OCI-LY7 (cell line): ENCODE results near the gene UVRAG. TPM values are rescaled to one million over a fixed set of nuclear protein-coding genes. Genes with fewer than 3 reads are reported as not detected.

Experiments
- BruUV-seq: library from RNA; stranded (reverse); fragments of 400-500 nt; replicated peaks from 2 replicates; lab custom pipeline; 2021; lab: Mats Ljungman, UMichigan
- CTCF ChIA-PET: fragments of 300-600 bp; sonication (Branson Sonifier 250); formaldehyde crosslinking; loops from one replicate; lab custom pipeline; 2022; ENCODE audit warnings: antibody characterized with exemption; ENCODE audit not compliant: unreplicated experiment; lab: Charles Lee
- POLR2A ChIA-PET: fragments of 300-600 bp; sonication (Branson Sonifier 250); formaldehyde crosslinking; loops from one replicate; lab custom pipeline; 2022; ENCODE audit warnings: antibody characterized with exemption; lab: Charles Lee
- DNase-seq: peaks from one replicate; pipeline ENCODE4 v3.0.0-alpha.2; 2015; ENCODE audit warnings: low spot score
- H2AFZ ChIP-seq: fragments of 200-600 bp; sonication (generic), shearing (Covaris generic); 2 replicates; pipeline ENCODE4 v1.6.1; 2014; ENCODE audit warnings: mild to moderate bottlenecking, antibody characterized with exemption, low read length, moderate library complexity
- H3K27ac ChIP-seq: fragments of 200-600 bp; sonication (generic); 2 replicates; pipeline ENCODE4 v1.5.1; 2014; ENCODE audit warnings: mixed run types, low read depth, mild to moderate bottlenecking, moderate library complexity, low read length, inconsistent platforms; ENCODE audit not compliant: poor library complexity, severe bottlenecking
- H3K36me3 ChIP-seq: fragments of 200-600 bp; sonication (generic); 2 replicates; pipeline ENCODE4 v1.6.1; 2014; ENCODE audit warnings: mild to moderate bottlenecking, antibody characterized with exemption, low read length, moderate library complexity, mixed read lengths; ENCODE audit not compliant: insufficient read depth
- H3K4me1 ChIP-seq: fragments of 200-600 bp; sonication (generic); 2 replicates; pipeline ENCODE4 v1.5.1; 2014; ENCODE audit warnings: mild to moderate bottlenecking, low read length; ENCODE audit not compliant: insufficient read depth, poor library complexity, severe bottlenecking
- H3K4me2 ChIP-seq: fragments of 200-600 bp; sonication (generic); 2 replicates; pipeline ENCODE4 v1.6.1; 2014; ENCODE audit warnings: mild to moderate bottlenecking, low read length
- H3K4me3 ChIP-seq: fragments of 200-600 bp; sonication (generic); 2 replicates; pipeline ENCODE4 v1.5.1; 2014; ENCODE audit warnings: mild to moderate bottlenecking, low read depth, low read length; ENCODE audit not compliant: poor library complexity, severe bottlenecking
- H3K79me2 ChIP-seq: fragments of 200-600 bp; sonication (generic); 2 replicates; pipeline ENCODE4 v1.6.1; 2016; ENCODE audit warnings: low read depth, mild to moderate bottlenecking, low read length, moderate library complexity, mixed read lengths; ENCODE audit not compliant: insufficient read depth
- H3K9me2 ChIP-seq: fragments of 200-600 bp; sonication (generic); 2 replicates; pipeline ENCODE4 v1.6.1; 2016; ENCODE audit warnings: mild to moderate bottlenecking, low read length, mixed read lengths; ENCODE audit not compliant: insufficient read depth
- H3K9me3 ChIP-seq: fragments of 200-600 bp; sonication (generic); 2 replicates; pipeline ENCODE4 v1.6.1; 2014; ENCODE audit warnings: mild to moderate bottlenecking, mixed run types, low read length, mixed read lengths
- H4K20me1 ChIP-seq: fragments of 200-600 bp; sonication (generic); 2 replicates; pipeline ENCODE4 v1.6.1; 2014; ENCODE audit warnings: mild to moderate bottlenecking, antibody characterized with exemption, low read length, moderate library complexity, mixed read lengths; ENCODE audit not compliant: insufficient read depth
- EZH2phosphoT487 ChIP-seq: fragments of 200-600 bp; sonication (generic); IDR thresholded peaks from 2 replicates; pipeline ENCODE4 v1.6.1; 2018; ENCODE audit warnings: low read depth, borderline replicate concordance, mild to moderate bottlenecking, mixed run types, antibody characterized with exemption, low read length, moderate library complexity, mixed read lengths
- intact Hi-C: fragments of 100-400 bp; cut with micrococcal nuclease; formaldehyde crosslinking; loops from one replicate; pipeline ENCODE4 v1.10.0; 2022; ENCODE audit not compliant: unreplicated experiment
- total RNA-seq, 2 experiments: library from RNA; depleted of rRNA in 1 of 2; stranded (reverse); fragments of >200 nt in 1 of 2; shearing (Covaris generic) in 1 of 2; gene quantifications; 2 replicates each; pipeline ENCODE4 v1.2.3, GENCODE V29; 2014 to 2022
- TF ChIP-seq, protein P1 (sequence below): fragments of 200-600 bp; sonication (generic); conservative IDR thresholded peaks from 2 replicates; pipeline ENCODE4 v1.5.1; 2014; ENCODE audit warnings: mild to moderate bottlenecking, antibody characterized with exemption, low read length, moderate library complexity, mixed read lengths

UVRAG gene
- total RNA-seq, 2 experiments from 2014 or later: 43.7 to 73.3 TPM

GRCh38 chr11:75781296-75781695, 33.7 kb upstream of the UVRAG start:
- peaks cover 5% of the 10 kb centered on the region for H3K4me1 ChIP-seq
- TF ChIP-seq EZH2phosphoT487: no peak
- TF ChIP-seq, protein P1, sequence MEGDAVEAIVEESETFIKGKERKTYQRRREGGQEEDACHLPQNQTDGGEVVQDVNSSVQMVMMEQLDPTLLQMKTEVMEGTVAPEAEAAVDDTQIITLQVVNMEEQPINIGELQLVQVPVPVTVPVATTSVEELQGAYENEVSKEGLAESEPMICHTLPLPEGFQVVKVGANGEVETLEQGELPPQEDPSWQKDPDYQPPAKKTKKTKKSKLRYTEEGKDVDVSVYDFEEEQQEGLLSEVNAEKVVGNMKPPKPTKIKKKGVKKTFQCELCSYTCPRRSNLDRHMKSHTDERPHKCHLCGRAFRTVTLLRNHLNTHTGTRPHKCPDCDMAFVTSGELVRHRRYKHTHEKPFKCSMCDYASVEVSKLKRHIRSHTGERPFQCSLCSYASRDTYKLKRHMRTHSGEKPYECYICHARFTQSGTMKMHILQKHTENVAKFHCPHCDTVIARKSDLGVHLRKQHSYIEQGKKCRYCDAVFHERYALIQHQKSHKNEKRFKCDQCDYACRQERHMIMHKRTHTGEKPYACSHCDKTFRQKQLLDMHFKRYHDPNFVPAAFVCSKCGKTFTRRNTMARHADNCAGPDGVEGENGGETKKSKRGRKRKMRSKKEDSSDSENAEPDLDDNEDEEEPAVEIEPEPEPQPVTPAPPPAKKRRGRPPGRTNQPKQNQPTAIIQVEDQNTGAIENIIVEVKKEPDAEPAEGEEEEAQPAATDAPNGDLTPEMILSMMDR: no peak
- no peak overlapping the region for H2AFZ ChIP-seq
- DNase-seq: no peak
- H3K4me2 ChIP-seq: no peak overlapping the region
- no peaks in the 10 kb centered on the region for H3K79me2 ChIP-seq
- H3K9me2 ChIP-seq: no peaks in the 10 kb centered on the region
- H3K9me3 ChIP-seq: no peaks in the 10 kb centered on the region
- ChIA-PET POLR2A (interaction anchor here (1.4 kb wide), 1 partner anchor 33 kb away, joined by 3 read pairs; no protein-coding TSS in a partner anchor), CTCF (no interaction called here)
- intact Hi-C loops: no loop called here
- H4K20me1 ChIP-seq: no peaks in the 10 kb centered on the region
- H3K36me3 ChIP-seq: no peaks in the 10 kb centered on the region
- H3K4me3 ChIP-seq: no peak overlapping the region
- H3K27ac ChIP-seq: no peak overlapping the region
- BruUV-seq: no TSS peak

- Histone ChIP-seq H3K9me3 (no peaks in the 10 kb centered on the region), H4K20me1 (no peaks in the 10 kb centered on the region), H3K4me1 (peaks cover 5% of the 10 kb centered on the region), H3K9me2 (no peaks in the 10 kb centered on the region), H2AFZ (no peak overlapping the region), H3K27ac (no peak overlapping the region), H3K36me3 (no peaks in the 10 kb centered on the region), H3K4me2 (no peak overlapping the region), H3K4me3 (no peak overlapping the region), H3K79me2 (no peaks in the 10 kb centered on the region)
- TF ChIP-seq, protein P1: no peak
- TF ChIP-seq EZH2phosphoT487: no peak
- intact Hi-C loops: no loop called here
- DNase-seq: no peak
- BruUV-seq: no TSS peak
- CTCF ChIA-PET: no interaction called here
- POLR2A ChIA-PET: interaction anchor here (1.4 kb wide), 1 partner anchor 32 kb away, joined by 3 read pairs; no protein-coding TSS in a partner anchor
Observed at GRCh38 chr11:75781831-75782230, 33.2 kb upstream of the UVRAG start.

DNA sequence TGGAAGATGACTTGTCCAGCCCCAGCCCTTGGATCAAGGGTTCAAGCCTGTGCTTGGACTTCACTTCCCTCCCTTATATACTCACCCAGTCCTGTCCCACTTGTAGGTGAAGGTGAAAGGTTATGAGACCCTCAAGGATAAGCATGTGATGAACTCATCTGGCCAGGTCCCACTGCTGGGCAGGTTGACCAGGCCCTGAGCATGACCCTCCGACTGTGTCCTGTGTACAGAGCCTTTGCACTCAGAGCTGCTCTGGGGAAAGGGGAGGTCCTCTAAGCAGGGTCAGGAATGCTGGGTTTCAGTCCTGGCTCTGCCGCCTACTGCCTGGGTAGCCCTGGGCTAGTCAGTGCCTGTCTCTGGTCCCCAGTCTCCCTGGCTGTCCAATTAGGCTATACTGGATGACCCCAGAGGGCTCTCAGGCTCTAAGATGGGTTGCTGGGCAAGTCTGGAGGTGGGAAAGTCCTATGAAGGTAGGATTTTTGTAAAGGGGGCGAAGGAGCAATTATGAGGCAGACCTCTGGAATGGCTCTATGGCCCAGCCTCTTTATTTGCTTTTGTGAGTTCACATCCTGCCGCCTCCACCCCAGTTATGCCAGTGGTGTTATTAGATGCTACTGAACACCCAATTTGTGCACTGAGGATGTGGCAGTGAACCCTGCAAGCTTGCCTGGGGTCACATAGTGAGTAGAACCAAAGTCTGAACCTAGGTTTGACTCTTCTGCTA, 32.3 kb upstream of the UVRAG start:
- no peaks in the 10 kb centered on the region for H3K4me1 ChIP-seq
- H3K4me2 ChIP-seq: no peak overlapping the region
- POLR2A ChIA-PET: interaction anchor here (1.0 kb wide), 1 partner anchor 10 kb away, joined by 3 read pairs; no protein-coding TSS in a partner anchor
- no peaks in the 10 kb centered on the region for H3K9me3 ChIP-seq
- H3K4me3 ChIP-seq: no peak overlapping the region
- H3K27ac ChIP-seq: no peak overlapping the region
- TF ChIP-seq, protein P1: no peak
- TF ChIP-seq EZH2phosphoT487: no peak
- no peaks in the 10 kb centered on the region for H3K9me2 ChIP-seq
- CTCF ChIA-PET: no interaction called here
- no peak overlapping the region for H2AFZ ChIP-seq
- no peaks in the 10 kb centered on the region for H3K79me2 ChIP-seq
- H3K36me3 ChIP-seq: no peaks in the 10 kb centered on the region
- no peak for DNase-seq
- intact Hi-C loops: no loop called here
- no peaks in the 10 kb centered on the region for H4K20me1 ChIP-seq
- no TSS peak for BruUV-seq
